ENCODE results near the gene GLT1D1. TPM values are rescaled to one million over a fixed set of nuclear protein-coding genes. Genes with fewer than 3 reads are reported as not detected.

Gene GLT1D1
- total RNA-seq, 6 donors from 2014 or later = 4.1 to 8.3 (median 6.5) TPM

GRCh38 chr12:128970941-128971340 lies 117.7 kb downstream of the GLT1D1 start:
- TF ChIP-seq POLR2A (IDR thresholded peaks at IDR 0.05) (no peak), POLR2AphosphoS5 (IDR thresholded peaks at IDR 0.05) (no peak), EP300 (IDR thresholded peaks at IDR 0.05) (no peak), CTCF (IDR thresholded peaks at IDR 0.05) (no peak)
- H3K27me3 ChIP-seq = peaks cover 0 to 3% (median 1%) of the 10 kb centered on the region in 4 donors
- no peak overlapping the region for H3K27ac ChIP-seq
- ATAC-seq (ENCODE audit: low FRiP score in 2 of 2) = no peak
- WGBS, 2 donors = 86 to 88% methylated on average over 13 of the region's 13 CpGs
- no peaks in the 10 kb centered on the region for H3K36me3 ChIP-seq
- H3K9me3 ChIP-seq = no peaks in the 10 kb centered on the region
- no peaks in the 10 kb centered on the region for H3K4me1 ChIP-seq
- H3K4me3 ChIP-seq = no peak overlapping the region
- no peak for DNase-seq

GRCh38 chr12:128971802-128972201 lies 118.5 kb downstream of the GLT1D1 start:
- Histone ChIP-seq H3K4me3 (no peak overlapping the region), H3K9me3 (no peaks in the 10 kb centered on the region), H3K4me1 (no peaks in the 10 kb centered on the region), H3K36me3 (no peaks in the 10 kb centered on the region), H3K27me3 (peaks cover 0 to 3% (median 1%) of the 10 kb centered on the region in 4 donors), H3K27ac (no peak overlapping the region)
- 50 to 52% methylated on average over 10 to 11 of the region's 11 CpGs for WGBS, 2 donors
- no peak for DNase-seq
- no peak for TF ChIP-seq EP300 (IDR thresholded peaks at IDR 0.05)
- TF ChIP-seq CTCF (IDR thresholded peaks at IDR 0.05) = no peak
- no peak for TF ChIP-seq POLR2AphosphoS5 (IDR thresholded peaks at IDR 0.05)
- no peak for TF ChIP-seq POLR2A (IDR thresholded peaks at IDR 0.05)
- no peak for ATAC-seq (ENCODE audit: low FRiP score in 2 of 2)

DNA sequence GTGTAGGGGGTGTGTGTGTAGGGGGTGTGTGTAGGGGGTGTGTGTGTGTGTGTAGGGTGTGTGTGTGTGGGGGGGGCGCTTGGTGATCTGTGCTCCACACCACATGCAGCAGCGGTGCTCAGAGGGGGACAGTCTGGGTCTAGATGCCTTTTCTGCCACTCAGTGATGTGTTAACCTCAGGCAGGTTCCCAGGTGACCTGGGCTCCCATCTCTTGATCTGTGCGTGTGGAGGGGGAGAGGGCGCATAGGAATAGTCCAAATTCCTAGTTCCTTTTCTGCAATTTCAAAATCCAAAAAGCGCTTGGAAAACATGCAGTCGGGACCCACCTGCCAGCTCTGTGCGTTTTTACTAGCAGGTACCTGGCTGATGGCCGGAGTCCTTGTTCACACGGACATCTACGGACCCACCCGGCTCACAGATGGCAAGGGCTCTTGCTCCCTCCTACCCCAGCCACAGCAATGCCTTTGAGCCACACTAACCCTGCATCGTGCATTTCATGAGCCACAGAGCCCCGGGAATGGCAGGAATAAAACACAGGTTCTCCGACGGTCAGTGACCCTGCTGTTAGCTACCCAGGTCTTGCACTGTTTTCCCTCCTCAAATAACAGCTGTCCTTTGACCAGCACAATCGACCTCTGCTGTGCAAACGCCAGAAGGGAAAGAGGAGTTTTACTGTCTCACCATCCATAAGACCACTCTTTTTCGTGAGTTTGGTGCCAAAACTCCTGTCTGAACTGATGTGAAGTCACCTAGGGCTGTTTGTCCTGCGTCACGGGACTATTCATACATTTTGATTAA lies 120.8 kb downstream of the GLT1D1 start:
- no peak overlapping the region for H3K4me3 ChIP-seq
- no peak overlapping the region for H3K27ac ChIP-seq
- peaks cover 0 to 3% (median 1%) of the 10 kb centered on the region in 4 donors for H3K27me3 ChIP-seq
- DNase-seq (no peak), ATAC-seq (ENCODE audit: low FRiP score in 2 of 2) (no peak)
- no peaks in the 10 kb centered on the region for H3K36me3 ChIP-seq
- TF ChIP-seq POLR2AphosphoS5 (IDR thresholded peaks at IDR 0.05) (no peak), POLR2A (IDR thresholded peaks at IDR 0.05) (no peak), EP300 (IDR thresholded peaks at IDR 0.05) (no peak), CTCF (IDR thresholded peaks at IDR 0.05) (no peak)
- no peaks in the 10 kb centered on the region for H3K9me3 ChIP-seq
- no peaks in the 10 kb centered on the region for H3K4me1 ChIP-seq
- WGBS, 2 donors = 79% methylated on average over 16 to 20 of the region's 20 CpGs

DNA sequence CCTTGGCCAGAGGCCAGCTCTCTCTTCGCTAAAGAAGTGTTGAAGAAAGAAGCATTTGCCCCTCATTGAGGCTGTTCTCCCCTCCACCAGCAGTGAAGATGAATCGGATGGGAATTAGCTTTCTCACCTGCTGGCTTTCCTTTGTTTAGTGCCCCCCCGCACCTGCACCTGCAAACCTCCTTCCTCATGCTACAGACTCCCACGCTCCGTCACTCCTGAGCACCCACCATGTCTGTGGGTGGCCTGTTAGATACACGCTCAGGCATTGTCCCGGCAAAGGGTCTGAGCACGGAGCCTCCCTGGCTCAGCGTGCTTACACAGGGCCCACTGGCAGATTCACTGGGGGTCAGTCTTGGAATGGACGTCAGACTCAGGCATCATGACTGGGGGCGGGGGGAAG lies 121.6 kb downstream of the GLT1D1 start:
- ATAC-seq (ENCODE audit: low FRiP score in 2 of 2) = no peak
- TF ChIP-seq EP300 (IDR thresholded peaks at IDR 0.05) = no peak
- no peak for TF ChIP-seq CTCF (IDR thresholded peaks at IDR 0.05)
- TF ChIP-seq POLR2A (IDR thresholded peaks at IDR 0.05) = no peak
- TF ChIP-seq POLR2AphosphoS5 (IDR thresholded peaks at IDR 0.05) = no peak
- no peak overlapping the region for H3K27ac ChIP-seq
- H3K4me1 ChIP-seq = no peaks in the 10 kb centered on the region
- no peak overlapping the region for H3K4me3 ChIP-seq
- DNase-seq = no peak
- H3K9me3 ChIP-seq = no peaks in the 10 kb centered on the region
- peaks cover 0 to 3% (median under 1%) of the 10 kb centered on the region in 4 donors for H3K27me3 ChIP-seq
- WGBS, 2 donors = 61 to 72% methylated on average over 8 to 11 of the region's 11 CpGs
- H3K36me3 ChIP-seq = no peaks in the 10 kb centered on the region

Measured in upper lobe of left lung (tissue), 6 donors.